ENCODE data around the gene SCLY.

Gene SCLY

GRCh38 chr2:238119756-238120462, 59.1 kb downstream of the SCLY start:
- Histone ChIP-seq H2AFZ (ENCODE audit: low read depth, low read length) (no peak overlapping the region), H3K9me3 (ENCODE audit: low read length) (no peaks in the 10 kb centered on the region), H3K27me3 (ENCODE audit: insufficient read depth, low read length) (peaks cover 12% of the 10 kb centered on the region), H3K36me3 (ENCODE audit: insufficient read depth, low read length) (no peaks in the 10 kb centered on the region), H3K4me3 (ENCODE audit: low read length) (no peak overlapping the region), H3K4me1 (ENCODE audit: insufficient read depth, low read length) (peaks cover 6% of the 10 kb centered on the region)

GRCh38 chr2:238120463-238121298, 59.9 kb downstream of the SCLY start:
- H3K4me1 ChIP-seq (ENCODE audit: insufficient read depth, low read length): peaks cover 6% of the 10 kb centered on the region
- no peaks in the 10 kb centered on the region for H3K9me3 ChIP-seq (ENCODE audit: low read length)
- H2AFZ ChIP-seq (ENCODE audit: low read depth, low read length): no peak overlapping the region
- H3K36me3 ChIP-seq (ENCODE audit: insufficient read depth, low read length): no peaks in the 10 kb centered on the region
- H3K4me3 ChIP-seq (ENCODE audit: low read length): no peak overlapping the region
- H3K27me3 ChIP-seq (ENCODE audit: insufficient read depth, low read length): peaks cover 12% of the 10 kb centered on the region

GRCh38 chr2:238121511-238122286, 60.9 kb downstream of the SCLY start:
- peaks cover 12% of the 10 kb centered on the region for H3K27me3 ChIP-seq (ENCODE audit: insufficient read depth, low read length)

GRCh38 chr2:238122287-238123217, 61.8 kb downstream of the SCLY start:
- no peak overlapping the region for H2AFZ ChIP-seq (ENCODE audit: low read depth, low read length)
- H3K36me3 ChIP-seq (ENCODE audit: insufficient read depth, low read length): no peaks in the 10 kb centered on the region
- H3K27me3 ChIP-seq (ENCODE audit: insufficient read depth, low read length): peaks cover 12% of the 10 kb centered on the region
- H3K9me3 ChIP-seq (ENCODE audit: low read length): no peaks in the 10 kb centered on the region
- no peak overlapping the region for H3K4me3 ChIP-seq (ENCODE audit: low read length)
- peaks cover 6% of the 10 kb centered on the region for H3K4me1 ChIP-seq (ENCODE audit: insufficient read depth, low read length)

More at GRCh38 chr2:238121511-238122286, 60.9 kb downstream of the SCLY start:
- H3K36me3 ChIP-seq (ENCODE audit: insufficient read depth, low read length): no peaks in the 10 kb centered on the region
- H3K9me3 ChIP-seq (ENCODE audit: low read length): no peaks in the 10 kb centered on the region
- no peak overlapping the region for H2AFZ ChIP-seq (ENCODE audit: low read depth, low read length)
- no peak overlapping the region for H3K4me3 ChIP-seq (ENCODE audit: low read length)
- H3K4me1 ChIP-seq (ENCODE audit: insufficient read depth, low read length): peaks cover 6% of the 10 kb centered on the region

- H3K36me3 ChIP-seq (ENCODE audit: insufficient read depth, low read length): no peaks in the 10 kb centered on the region
- no peak overlapping the region for H3K4me3 ChIP-seq (ENCODE audit: low read length)
- H3K9me3 ChIP-seq (ENCODE audit: low read length): no peaks in the 10 kb centered on the region
- H2AFZ ChIP-seq (ENCODE audit: low read depth, low read length): no peak overlapping the region
- peaks cover 6% of the 10 kb centered on the region for H3K4me1 ChIP-seq (ENCODE audit: insufficient read depth, low read length)
- peaks cover 9% of the 10 kb centered on the region for H3K27me3 ChIP-seq (ENCODE audit: insufficient read depth, low read length)
Measured at GRCh38 chr2:238123218-238123971, 62.6 kb downstream of the SCLY start.

GRCh38 chr2:238123991-238124470, 63.2 kb downstream of the SCLY start:
- H3K4me1 ChIP-seq (ENCODE audit: insufficient read depth, low read length): peaks cover 6% of the 10 kb centered on the region
- no peaks in the 10 kb centered on the region for H3K9me3 ChIP-seq (ENCODE audit: low read length)
- no peak overlapping the region for H2AFZ ChIP-seq (ENCODE audit: low read depth, low read length)
- no peak overlapping the region for H3K4me3 ChIP-seq (ENCODE audit: low read length)
- H3K27me3 ChIP-seq (ENCODE audit: insufficient read depth, low read length): peaks cover 9% of the 10 kb centered on the region
- no peaks in the 10 kb centered on the region for H3K36me3 ChIP-seq (ENCODE audit: insufficient read depth, low read length)

- H3K27me3 ChIP-seq (ENCODE audit: insufficient read depth, low read length): peaks cover 9% of the 10 kb centered on the region
- no peaks in the 10 kb centered on the region for H3K36me3 ChIP-seq (ENCODE audit: insufficient read depth, low read length)
- no peak overlapping the region for H3K4me3 ChIP-seq (ENCODE audit: low read length)
- H3K4me1 ChIP-seq (ENCODE audit: insufficient read depth, low read length): peaks cover 6% of the 10 kb centered on the region
- H2AFZ ChIP-seq (ENCODE audit: low read depth, low read length): no peak overlapping the region
- H3K9me3 ChIP-seq (ENCODE audit: low read length): no peaks in the 10 kb centered on the region
Measured at GRCh38 chr2:238124488-238125126, 63.8 kb downstream of the SCLY start.

- Histone ChIP-seq H3K4me1 (ENCODE audit: insufficient read depth, low read length) (peaks cover 6% of the 10 kb centered on the region), H3K4me3 (ENCODE audit: low read length) (no peak overlapping the region), H3K27me3 (ENCODE audit: insufficient read depth, low read length) (peaks cover 4% of the 10 kb centered on the region), H3K9me3 (ENCODE audit: low read length) (no peaks in the 10 kb centered on the region), H3K36me3 (ENCODE audit: insufficient read depth, low read length) (no peaks in the 10 kb centered on the region), H2AFZ (ENCODE audit: low read depth, low read length) (no peak overlapping the region)
Measured at GRCh38 chr2:238125127-238125885, 64.5 kb downstream of the SCLY start.

- no peaks in the 10 kb centered on the region for H3K4me1 ChIP-seq (ENCODE audit: insufficient read depth, low read length)
- H2AFZ ChIP-seq (ENCODE audit: low read depth, low read length): no peak overlapping the region
- no peak overlapping the region for H3K4me3 ChIP-seq (ENCODE audit: low read length)
- no peaks in the 10 kb centered on the region for H3K9me3 ChIP-seq (ENCODE audit: low read length)
- H3K36me3 ChIP-seq (ENCODE audit: insufficient read depth, low read length): no peaks in the 10 kb centered on the region
- H3K27me3 ChIP-seq (ENCODE audit: insufficient read depth, low read length): peaks cover 4% of the 10 kb centered on the region
Measured at GRCh38 chr2:238126338-238126737, 65.5 kb downstream of the SCLY start.

- H2AFZ ChIP-seq (ENCODE audit: low read depth, low read length): no peak overlapping the region
- no peak overlapping the region for H3K4me3 ChIP-seq (ENCODE audit: low read length)
- no peaks in the 10 kb centered on the region for H3K4me1 ChIP-seq (ENCODE audit: insufficient read depth, low read length)
- H3K27me3 ChIP-seq (ENCODE audit: insufficient read depth, low read length): peaks cover 4% of the 10 kb centered on the region
- H3K9me3 ChIP-seq (ENCODE audit: low read length): no peaks in the 10 kb centered on the region
- H3K36me3 ChIP-seq (ENCODE audit: insufficient read depth, low read length): no peaks in the 10 kb centered on the region
Measured at GRCh38 chr2:238126775-238127164, 66.0 kb downstream of the SCLY start.

Data from neuron (in vitro differentiated cells).